Transverse colon (tissue), 4 donors: Measurements from ENCODE around the gene ADAMTSL4.

Source experiments
- EP300 ChIP-seq: sonication (generic); formaldehyde crosslinking; IDR thresholded peaks from one replicate; pipeline ENCODE4 v1.6.1; 2017; ENCODE audit warnings: antibody characterized with exemption, low read depth
- POLR2A ChIP-seq: fragments of 450-650 bp; IDR thresholded peaks from one replicate; pipeline ENCODE4 v1.6.1; 2016; ENCODE audit warnings: antibody characterized with exemption, mild to moderate bottlenecking, moderate library complexity
- POLR2AphosphoS5 ChIP-seq, 3 donors: sonication (generic); formaldehyde crosslinking; IDR thresholded peaks; one replicate each; pipeline ENCODE4 v1.6.1; 2016; ENCODE audit warnings: antibody characterized with exemption in 3 of 3
- TF ChIP-seq, protein P1 (sequence below), 5 experiments: fragments of 200-600 bp in 3 of 5; fragments of 450-650 bp in 2 of 5; sonication (generic) in 3 of 5; IDR thresholded peaks; 1 replicate in 2 of 5; 2 replicates in 3 of 5; pipeline ENCODE4 v1.5.1; 2016 to 2017; ENCODE audit warnings: antibody characterized with exemption in 5 of 5, inconsistent platforms in 3 of 5, mild to moderate bottlenecking in 2 of 5, moderate library complexity in 1 of 5

GRCh38 chr1:150530491-150531159 is 18.6 kb upstream of the ADAMTSL4 start:
- TF ChIP-seq, protein P1, sequence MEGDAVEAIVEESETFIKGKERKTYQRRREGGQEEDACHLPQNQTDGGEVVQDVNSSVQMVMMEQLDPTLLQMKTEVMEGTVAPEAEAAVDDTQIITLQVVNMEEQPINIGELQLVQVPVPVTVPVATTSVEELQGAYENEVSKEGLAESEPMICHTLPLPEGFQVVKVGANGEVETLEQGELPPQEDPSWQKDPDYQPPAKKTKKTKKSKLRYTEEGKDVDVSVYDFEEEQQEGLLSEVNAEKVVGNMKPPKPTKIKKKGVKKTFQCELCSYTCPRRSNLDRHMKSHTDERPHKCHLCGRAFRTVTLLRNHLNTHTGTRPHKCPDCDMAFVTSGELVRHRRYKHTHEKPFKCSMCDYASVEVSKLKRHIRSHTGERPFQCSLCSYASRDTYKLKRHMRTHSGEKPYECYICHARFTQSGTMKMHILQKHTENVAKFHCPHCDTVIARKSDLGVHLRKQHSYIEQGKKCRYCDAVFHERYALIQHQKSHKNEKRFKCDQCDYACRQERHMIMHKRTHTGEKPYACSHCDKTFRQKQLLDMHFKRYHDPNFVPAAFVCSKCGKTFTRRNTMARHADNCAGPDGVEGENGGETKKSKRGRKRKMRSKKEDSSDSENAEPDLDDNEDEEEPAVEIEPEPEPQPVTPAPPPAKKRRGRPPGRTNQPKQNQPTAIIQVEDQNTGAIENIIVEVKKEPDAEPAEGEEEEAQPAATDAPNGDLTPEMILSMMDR (IDR thresholded peaks at IDR 0.05), result no peak
- no peak for TF ChIP-seq POLR2A
- no peak for TF ChIP-seq EP300
- TF ChIP-seq POLR2AphosphoS5 (IDR thresholded peaks at IDR 0.05), result no peak
